GM23338 (cell line): ENCODE measurements around the gene TMTC2. TPM values are rescaled to one million over a fixed set of nuclear protein-coding genes. Genes with fewer than 3 reads are reported as not detected.

Experiments
- ATAC-seq: fragments of 200-7000 bp; cut with Tn5 transposase; 3 replicates; pipeline ENCODE4 v1.9.1; 2020
- DNase-seq: peaks from one replicate; pipeline ENCODE4 v3.0.0-alpha.2; 2015; ENCODE audit warnings: low spot score
- H2AFZ ChIP-seq: fragments of 200-600 bp; sonication (generic); 2 replicates; pipeline ENCODE4 v1.8.0; 2016; ENCODE audit warnings: antibody characterized with exemption, mild to moderate bottlenecking, moderate library complexity
- H3F3A ChIP-seq: fragments of 200-600 bp; sonication (generic); replicated peaks from 2 replicates; pipeline ENCODE4 v1.8.0; 2017; ENCODE audit warnings: antibody characterized with exemption, mixed run types, low read depth
- H3K27ac ChIP-seq: fragments of 200-600 bp; sonication (generic); 2 replicates; pipeline ENCODE4 v1.6.1; 2016; ENCODE audit warnings: low read depth
- H3K27me3 ChIP-seq: fragments of 200-600 bp; sonication (generic); 2 replicates; pipeline ENCODE4 v1.8.0; 2016; ENCODE audit warnings: mild to moderate bottlenecking, mixed run types, moderate library complexity; ENCODE audit not compliant: insufficient read depth
- H3K36me3 ChIP-seq: fragments of 200-600 bp; sonication (generic); 2 replicates; pipeline ENCODE4 v1.8.0; 2016; ENCODE audit warnings: mild to moderate bottlenecking; ENCODE audit not compliant: insufficient read depth
- H3K4me1 ChIP-seq: fragments of 200-600 bp; sonication (generic); 2 replicates; pipeline ENCODE4 v1.8.0; 2016; ENCODE audit warnings: mild to moderate bottlenecking, moderate library complexity; ENCODE audit not compliant: insufficient read depth
- H3K4me2 ChIP-seq: fragments of 200-600 bp; sonication (generic); 2 replicates; pipeline ENCODE4 v1.7.1; 2017; ENCODE audit warnings: mixed run types
- H3K4me3 ChIP-seq: fragments of 200-600 bp; sonication (generic); 2 replicates; pipeline ENCODE4 v1.6.1; 2016; ENCODE audit warnings: mixed run types
- H3K79me2 ChIP-seq: fragments of 200-600 bp; sonication (generic); replicated peaks from 2 replicates; pipeline ENCODE4 v1.8.0; 2017; ENCODE audit warnings: mild to moderate bottlenecking; ENCODE audit not compliant: insufficient read depth
- H3K9me2 ChIP-seq: fragments of 200-600 bp; sonication (generic); 2 replicates; pipeline ENCODE4 v1.8.0; 2017; ENCODE audit not compliant: insufficient read depth
- H4K20me1 ChIP-seq: fragments of 200-600 bp; sonication (generic); replicated peaks from 2 replicates; pipeline ENCODE4 v1.8.0; 2017; ENCODE audit warnings: mild to moderate bottlenecking; ENCODE audit not compliant: insufficient read depth
- H3K27ac Mint-ChIP-seq: 2 replicates; pipeline ENCODE4 v1.8.0; 2020; ENCODE audit warnings: inconsistent platforms, mild to moderate bottlenecking, moderate library complexity, mixed read lengths
- H3K27me3 Mint-ChIP-seq: 3 replicates; pipeline ENCODE4 v1.8.0; 2022; ENCODE audit warnings: low read depth, mild to moderate bottlenecking, moderate library complexity, mixed read lengths, inconsistent platforms; ENCODE audit not compliant: insufficient read depth, poor library complexity
- H3K36me3 Mint-ChIP-seq: 3 replicates; pipeline ENCODE4 v1.8.0; 2021; ENCODE audit warnings: low read depth, mild to moderate bottlenecking, inconsistent platforms, moderate library complexity, mixed read lengths
- H3K4me1 Mint-ChIP-seq: 3 replicates; pipeline ENCODE4 v1.8.0; 2020; ENCODE audit warnings: mild to moderate bottlenecking, inconsistent platforms, mixed read lengths
- H3K4me3 Mint-ChIP-seq: 3 replicates; pipeline ENCODE4 v1.8.0; 2021; ENCODE audit warnings: moderate library complexity, mild to moderate bottlenecking, inconsistent platforms, mixed read lengths
- H3K9me3 Mint-ChIP-seq: 3 replicates; pipeline ENCODE4 v1.8.0; 2020; ENCODE audit warnings: moderate library complexity, mild to moderate bottlenecking, inconsistent platforms, mixed read lengths
- CREB1 ChIP-seq: fragments of 250-450 bp; sonication (Bioruptor Pico); IDR thresholded peaks from 2 replicates; pipeline ENCODE4 v1.5.0; 2020; ENCODE audit warnings: low read depth, mild to moderate bottlenecking, moderate library complexity
- CTCF ChIP-seq, 2 experiments: fragments of 200-600 bp in 1 of 2; sonication (generic) in 1 of 2; conservative IDR thresholded peaks; 2 replicates each; pipeline versions ENCODE4 v1.5.1 to v1.6.1; 2016 to 2017; ENCODE audit warnings: antibody characterized with exemption in 2 of 2, low read depth in 2 of 2, mild to moderate bottlenecking in 2 of 2, moderate library complexity in 1 of 2
- ETS1 ChIP-seq: IDR thresholded peaks from 2 replicates; pipeline ENCODE4 v1.6.1; 2016; ENCODE audit warnings: antibody characterized with exemption
- EZH2 ChIP-seq: fragments of 200-600 bp; sonication (generic); IDR thresholded peaks from one replicate; pipeline ENCODE4 v1.8.0; 2017; ENCODE audit warnings: antibody characterized with exemption, mild to moderate bottlenecking, low read depth; ENCODE audit not compliant: unreplicated experiment
- EZH2phosphoT487 ChIP-seq: fragments of 200-600 bp; sonication (generic); IDR thresholded peaks from one replicate; pipeline ENCODE4 v1.8.1; 2018; ENCODE audit warnings: antibody characterized with exemption; ENCODE audit not compliant: unreplicated experiment
- JUNB ChIP-seq: IDR thresholded peaks from one replicate; pipeline ENCODE4 v1.6.1; 2016; ENCODE audit warnings: antibody characterized with exemption; ENCODE audit not compliant: unreplicated experiment
- NANOG ChIP-seq: IDR thresholded peaks from 2 replicates; pipeline ENCODE4 v1.6.1; 2016; ENCODE audit warnings: antibody characterized with exemption, borderline replicate concordance
- POLR2AphosphoS5 ChIP-seq: IDR thresholded peaks from 2 replicates; pipeline ENCODE4 v1.6.1; 2016; ENCODE audit warnings: antibody characterized with exemption, low read depth
- REST ChIP-seq: IDR thresholded peaks from one replicate; pipeline ENCODE4 v1.6.1; 2018; ENCODE audit warnings: antibody characterized with exemption; ENCODE audit not compliant: unreplicated experiment
- STAT1 ChIP-seq: IDR thresholded peaks from one replicate; pipeline ENCODE4 v1.6.1; 2016; ENCODE audit warnings: antibody characterized with exemption; ENCODE audit not compliant: unreplicated experiment
- ZNF114 ChIP-seq: fragments of 250-450 bp; sonication (Bioruptor Pico); IDR thresholded peaks from 2 replicates; pipeline ENCODE4 v1.5.0; 2020; ENCODE audit warnings: mild to moderate bottlenecking, moderate library complexity
- ZNF331 ChIP-seq: fragments of 250-450 bp; sonication (Bioruptor Pico); IDR thresholded peaks from 2 replicates; pipeline ENCODE4 v1.5.0; 2020; ENCODE audit warnings: low read depth, mild to moderate bottlenecking, moderate library complexity
- ZNF462 ChIP-seq: fragments of 250-450 bp; sonication (Bioruptor Pico); IDR thresholded peaks from 2 replicates; pipeline ENCODE4 v1.5.0; 2020; ENCODE audit warnings: mild to moderate bottlenecking, moderate library complexity
- polyA plus RNA-seq: library from polyadenylated mRNA; unstranded; fragments of >200 nt; fragmentation: Nextera tagmentation; extraction: Ambion mirVana; gene quantifications from 2 replicates; pipeline ENCODE4 v1.2.1, GENCODE V29; 2016
- total RNA-seq: library from RNA; depleted of rRNA; stranded (reverse); fragments of >200 nt; shearing (Covaris generic); gene quantifications from 2 replicates; pipeline ENCODE4 v1.2.3, GENCODE V29; 2014

The TMTC2 gene
- total and polyA plus RNA-seq, 2 experiments from 2014 or later = 0.57 to 6.5 TPM

GRCh38 chr12:82723093-82723492, 36.4 kb downstream of the TMTC2 start:
- no peak overlapping the region for H2AFZ ChIP-seq
- H4K20me1 ChIP-seq = no peaks in the 10 kb centered on the region
- H3K27me3 ChIP-seq = no peaks in the 10 kb centered on the region
- peaks cover 15% of the 10 kb centered on the region; the same call in 1 of the 2 replicates for H3K4me1 ChIP-seq
- H3K9me3 Mint-ChIP-seq = no peaks in the 10 kb centered on the region
- ATAC-seq (no peak), DNase-seq (no peak)
- 0 out of 2 replicates have a peak, but pooled peaks cover 4% of the 10 kb centered on the region for H3K9me2 ChIP-seq
- no peaks in the 10 kb centered on the region for H3K36me3 ChIP-seq
- H3K36me3 Mint-ChIP-seq = peaks cover 3% of the 10 kb centered on the region; the same call in 2 of the 3 replicates
- no peak overlapping the region for H3K27ac Mint-ChIP-seq
- TF ChIP-seq CTCF (conservative IDR thresholded peaks at IDR 0.05; ENCODE audit: low read depth in 2 of 2) (no peak), JUNB (no peak), ZNF114 (CRISPR knock-in tag) (no peak), EZH2 (no peak), ETS1 (no peak), STAT1 (no peak), REST (no peak), ZNF462 (CRISPR knock-in tag) (no peak), POLR2AphosphoS5 (no peak), CREB1 (CRISPR knock-in tag) (no peak), ZNF331 (CRISPR knock-in tag) (no peak), NANOG (no peak), EZH2phosphoT487 (no peak)
- H3K4me2 ChIP-seq = no peak overlapping the region
- H3K27ac ChIP-seq = no peak overlapping the region
- H3K4me3 ChIP-seq = no peak overlapping the region
- no peaks in the 10 kb centered on the region for H3F3A ChIP-seq
- H3K79me2 ChIP-seq = no peaks in the 10 kb centered on the region; the same call in 1 of the 2 replicates
- H3K27me3 Mint-ChIP-seq = peaks cover 4% of the 10 kb centered on the region
- peaks cover 25% of the 10 kb centered on the region for H3K4me1 Mint-ChIP-seq
- H3K4me3 Mint-ChIP-seq = no peak overlapping the region
